HG03432 (cell line): ENCODE results near the gene ZNF22.

Experiments used
- ATAC-seq: cut with Tn5 transposase; IDR thresholded peaks from one replicate; pipeline ENCODE4 v1.9.1; 2021; ENCODE audit warnings: mild to moderate bottlenecking, moderate library complexity; ENCODE audit not compliant: unreplicated experiment

The ZNF22 gene

GRCh38 chr10:44975431-44976331, 25.0 kb upstream of the ZNF22 start:
- ATAC-seq = no peak

- no peak for ATAC-seq
Observed at GRCh38 chr10:44976352-44977198, 24.1 kb upstream of the ZNF22 start.

- ATAC-seq = no peak
Observed at GRCh38 chr10:44977287-44978212, 23.2 kb upstream of the ZNF22 start.

- no peak for ATAC-seq
Observed at GRCh38 chr10:44978213-44978569, 22.5 kb upstream of the ZNF22 start.

- ATAC-seq = peak; percentile 39
Observed at GRCh38 chr10:44978570-44979280, 22.0 kb upstream of the ZNF22 start, which contains the start of gene DEPP1. TSS of gene DEPP1 (minus strand) at chr10:44978809. CDS start at chr10:44978030, 779 bp downstream.

GRCh38 chr10:44979281-44980191, 21.2 kb upstream of the ZNF22 start:
- ATAC-seq = no peak

GRCh38 chr10:44980309-44981171, 20.2 kb upstream of the ZNF22 start:
- no peak for ATAC-seq

- peak; percentile 59 for ATAC-seq
Observed at GRCh38 chr10:44981172-44982113, 19.3 kb upstream of the ZNF22 start.

GRCh38 chr10:44982114-44982460, 18.6 kb upstream of the ZNF22 start:
- ATAC-seq = no peak

- ATAC-seq = no peak
Observed at GRCh38 chr10:44982496-44982895, 18.2 kb upstream of the ZNF22 start.

- no peak for ATAC-seq
Observed at GRCh38 chr10:44983066-44983894, 17.4 kb upstream of the ZNF22 start.

GRCh38 chr10:44983895-44984278, 16.8 kb upstream of the ZNF22 start:
- ATAC-seq = no peak

GRCh38 chr10:44984671-44985101, 16.0 kb upstream of the ZNF22 start:
- ATAC-seq = no peak

GRCh38 chr10:44985175-44985681, 15.5 kb upstream of the ZNF22 start:
- ATAC-seq = no peak

GRCh38 chr10:44986179-44986578, 14.5 kb upstream of the ZNF22 start:
- no peak for ATAC-seq

- ATAC-seq = no peak
Observed at GRCh38 chr10:44986670-44987069, 14.1 kb upstream of the ZNF22 start.
